Measurements from ENCODE around the gene NRTN. TPM values are rescaled to one million over a fixed set of nuclear protein-coding genes. Genes with fewer than 3 reads are reported as not detected.
"Not testable (repeated sequence)": the region's sequence is repeated elsewhere in the genome, so short reads cannot be mapped to it uniquely, and the experiment has no call there.

NRTN gene
- total and polyA plus RNA-seq, 2 donors (not counting 3 experiments of a cell fraction or from before 2014, with no cell fraction given) = 0.41 TPM; not detected in 1

GRCh38 chr19:5844456-5845433, 39.9 kb downstream of the NRTN start:
- H2AFZ ChIP-seq (ENCODE audit: low read depth, low read length) = no peak overlapping the region
- H3K9ac ChIP-seq (replicated peaks; ENCODE audit: extremely low read depth, insufficient read depth, low read length) = no peak overlapping the region
- H3K4me2 ChIP-seq (ENCODE audit: insufficient read depth, low read length) = no peak overlapping the region
- intact Hi-C loops (cut with micrococcal nuclease) (loop anchor here (5.0 kb wide), 1 partner anchor 43 kb away; no protein-coding TSS in a partner anchor), dilution Hi-C loops (cut with MboI; ENCODE audit: extremely low pct_ligation_motif_present, low sequenced_read_pairs) (no loop called here)
- H3K27me3 ChIP-seq (ENCODE audit: control insufficient read depth in 2 of 2, insufficient read depth in 2 of 2, low read length in 2 of 2) = no peaks in the 10 kb centered on the region
- no peak overlapping the region for H3K27ac ChIP-seq (ENCODE audit: insufficient read depth, low read depth, low read length)
- no peaks in the 10 kb centered on the region for H3K79me2 ChIP-seq (ENCODE audit: control insufficient read depth, insufficient read depth, low read length)
- H3K9me1 ChIP-seq (replicated peaks; ENCODE audit: control insufficient read depth, extremely low read depth, insufficient read depth, low read length) = no peaks in the 10 kb centered on the region
- FAIRE-seq (no peak), DNase-seq (ENCODE audit: low read depth, low spot score) (no peak)
- no peak overlapping the region for H3K4me3 ChIP-seq (replicated peaks in 1 of 3; ENCODE audit: insufficient read depth in 1 of 3, low read depth in 1 of 3, low read length in 3 of 3)
- H4K20me1 ChIP-seq (replicated peaks; ENCODE audit: control insufficient read depth, extremely low read depth, insufficient read depth, low read length) = no peaks in the 10 kb centered on the region
- POLR2A ChIA-PET = no interaction called here
- TF ChIP-seq GATA2 (IDR thresholded peaks at IDR 0.05; ENCODE audit: insufficient read depth, insufficient read length, low read depth, low read length) (no peak), FOS (IDR thresholded peaks at IDR 0.05; ENCODE audit: borderline replicate concordance, insufficient read depth, low read length) (no peak)
- CTCF ChIA-PET = interaction anchor here (0.9 kb wide), 1 partner anchor 40 kb away, joined by 3 read pairs; the partner anchor contains the start of gene NRTN
- no TSS peak for BruUV-seq (replicated peaks)
- H3K9me3 ChIP-seq (replicated peaks; ENCODE audit: control insufficient read depth, insufficient read depth, low read length) = no peaks in the 10 kb centered on the region
- H3K4me1 ChIP-seq (ENCODE audit: control insufficient read depth, extremely low read depth, insufficient read depth, low read length) = no peaks in the 10 kb centered on the region
- no peaks in the 10 kb centered on the region for H3K36me3 ChIP-seq (ENCODE audit: control insufficient read depth in 2 of 2, extremely low read depth in 1 of 2, insufficient read depth in 2 of 2, low read length in 2 of 2)

DNA sequence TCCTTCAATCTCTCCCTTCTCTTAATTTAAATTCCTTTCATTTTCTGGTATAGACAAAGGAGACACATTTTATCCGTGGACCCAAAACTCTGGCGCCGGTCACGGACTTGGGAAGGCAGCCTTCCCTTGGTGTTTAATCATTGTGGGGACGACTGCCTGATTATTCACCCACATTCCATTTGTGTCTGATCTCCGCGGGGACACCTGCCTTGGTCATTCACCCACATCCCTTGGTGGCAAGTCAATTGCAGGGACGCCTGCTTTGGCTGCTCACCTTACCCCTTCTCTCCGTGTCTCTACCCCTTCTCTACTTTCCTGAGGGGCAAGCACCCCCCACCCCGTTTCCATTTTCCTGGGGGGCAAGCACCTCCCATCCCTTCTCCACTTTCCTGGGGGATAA, 43.0 kb downstream of the NRTN start:
- FAIRE-seq; H2AFZ ChIP-seq (ENCODE audit: low read depth, low read length); H3K4me3 ChIP-seq (replicated peaks in 1 of 3; ENCODE audit: insufficient read depth in 1 of 3, low read depth in 1 of 3, low read length in 3 of 3); POLR2A ChIA-PET; CTCF ChIA-PET; H3K9ac ChIP-seq (replicated peaks; ENCODE audit: extremely low read depth, insufficient read depth, low read length); dilution Hi-C loops (cut with MboI; ENCODE audit: extremely low pct_ligation_motif_present, low sequenced_read_pairs); H3K9me1 ChIP-seq (replicated peaks; ENCODE audit: control insufficient read depth, extremely low read depth, insufficient read depth, low read length); H3K27me3 ChIP-seq (ENCODE audit: control insufficient read depth in 2 of 2, insufficient read depth in 2 of 2, low read length in 2 of 2); H3K4me1 ChIP-seq (ENCODE audit: control insufficient read depth, extremely low read depth, insufficient read depth, low read length); BruUV-seq (replicated peaks); H4K20me1 ChIP-seq (replicated peaks; ENCODE audit: control insufficient read depth, extremely low read depth, insufficient read depth, low read length); H3K4me2 ChIP-seq (ENCODE audit: insufficient read depth, low read length); H3K36me3 ChIP-seq (ENCODE audit: control insufficient read depth in 2 of 2, extremely low read depth in 1 of 2, insufficient read depth in 2 of 2, low read length in 2 of 2); H3K9me3 ChIP-seq (replicated peaks; ENCODE audit: control insufficient read depth, insufficient read depth, low read length); DNase-seq (ENCODE audit: low read depth, low spot score); H3K27ac ChIP-seq (ENCODE audit: insufficient read depth, low read depth, low read length); H3K79me2 ChIP-seq (ENCODE audit: control insufficient read depth, insufficient read depth, low read length): not testable (repeated sequence)
- intact Hi-C loops (cut with micrococcal nuclease) = loop anchor here (5.0 kb wide), 1 partner anchor 39 kb away; no protein-coding TSS in a partner anchor

GRCh38 chr19:5848621-5849020, 43.8 kb downstream of the NRTN start:
- DNase-seq (ENCODE audit: low read depth, low spot score); dilution Hi-C loops (cut with MboI; ENCODE audit: extremely low pct_ligation_motif_present, low sequenced_read_pairs); H3K9me1 ChIP-seq (replicated peaks; ENCODE audit: control insufficient read depth, extremely low read depth, insufficient read depth, low read length); H2AFZ ChIP-seq (ENCODE audit: low read depth, low read length); H3K9ac ChIP-seq (replicated peaks; ENCODE audit: extremely low read depth, insufficient read depth, low read length); H3K27me3 ChIP-seq (ENCODE audit: control insufficient read depth in 2 of 2, insufficient read depth in 2 of 2, low read length in 2 of 2); H4K20me1 ChIP-seq (replicated peaks; ENCODE audit: control insufficient read depth, extremely low read depth, insufficient read depth, low read length); POLR2A ChIA-PET; BruUV-seq (replicated peaks); H3K79me2 ChIP-seq (ENCODE audit: control insufficient read depth, insufficient read depth, low read length); H3K4me3 ChIP-seq (replicated peaks in 1 of 3; ENCODE audit: insufficient read depth in 1 of 3, low read depth in 1 of 3, low read length in 3 of 3); FAIRE-seq; H3K9me3 ChIP-seq (replicated peaks; ENCODE audit: control insufficient read depth, insufficient read depth, low read length); H3K27ac ChIP-seq (ENCODE audit: insufficient read depth, low read depth, low read length); H3K4me1 ChIP-seq (ENCODE audit: control insufficient read depth, extremely low read depth, insufficient read depth, low read length); H3K4me2 ChIP-seq (ENCODE audit: insufficient read depth, low read length); H3K36me3 ChIP-seq (ENCODE audit: control insufficient read depth in 2 of 2, extremely low read depth in 1 of 2, insufficient read depth in 2 of 2, low read length in 2 of 2): not testable (repeated sequence)
- intact Hi-C loops (cut with micrococcal nuclease) = loop anchor here (5.0 kb wide), 1 partner anchor 39 kb away; no protein-coding TSS in a partner anchor
- CTCF ChIA-PET = interaction anchor here (1.1 to 1.2 kb wide), 2 partner anchors 20 to 44 kb away, joined by 3 to 4 read pairs; no protein-coding TSS in a partner anchor

Data from endothelial cell of umbilical vein (primary cell).